Endothelial cell of umbilical vein (primary cell): ENCODE data around the gene PTPRK. TPM values are rescaled to one million over a fixed set of nuclear protein-coding genes. Genes with fewer than 3 reads are reported as not detected.

Source experiments
- BruUV-seq: library from RNA; stranded (reverse); fragments of 400-500 nt; replicated peaks from 2 replicates; lab custom pipeline; 2021; lab: Mats Ljungman, UMichigan
- CTCF ChIA-PET: fragments of 300-600, 350-600 bp; sonication (Branson Sonifier 250); formaldehyde crosslinking; loops from one replicate; lab custom pipeline; 2021; ENCODE audit warnings: antibody characterized with exemption, inconsistent platforms; lab: Charles Lee
- POLR2A ChIA-PET: fragments of 300-600, 350-600 bp; sonication (Branson Sonifier 250); formaldehyde crosslinking; loops from one replicate; lab custom pipeline; 2021; ENCODE audit warnings: antibody characterized with exemption, inconsistent platforms; lab: Charles Lee
- DNase-seq: peaks from one replicate; pipeline ENCODE4 v3.0.0-alpha.2; 2011; ENCODE audit warnings: low read depth, low spot score
- FAIRE-seq: peaks from 2 replicates; lab custom pipeline; 2011; peaks lifted over from hg19 to GRCh38; lab: Jason Lieb, UNC
- H2AFZ ChIP-seq: 2 replicates; pipeline ENCODE4 v1.6.0; 2012; ENCODE audit warnings: low read depth, low read length, control low read depth, inconsistent platforms
- H3K27ac ChIP-seq: 2 replicates; pipeline ENCODE4 v1.5.1; 2011; ENCODE audit warnings: low read depth, mild to moderate bottlenecking, control low read depth, low read length, moderate library complexity; ENCODE audit not compliant: insufficient read depth
- H3K27me3 ChIP-seq, 2 experiments: 2 replicates each; pipeline versions ENCODE4 v1.6.0 to v1.6.1; 2011; ENCODE audit warnings: low read length in 2 of 2, mixed read lengths in 1 of 2; ENCODE audit not compliant: control insufficient read depth in 2 of 2, insufficient read depth in 2 of 2
- H3K36me3 ChIP-seq, 2 experiments: 2 replicates in 1 of 2; 3 replicates in 1 of 2; pipeline ENCODE4 v1.5.1; 2011; ENCODE audit warnings: low read length in 2 of 2, mild to moderate bottlenecking in 1 of 2, moderate library complexity in 1 of 2; ENCODE audit not compliant: control insufficient read depth in 2 of 2, insufficient read depth in 2 of 2; ENCODE audit errors: extremely low read depth in 1 of 2
- H3K4me1 ChIP-seq: 3 replicates; pipeline ENCODE4 v1.5.1; 2011; ENCODE audit warnings: mild to moderate bottlenecking, low read length; ENCODE audit not compliant: control insufficient read depth, insufficient read depth; ENCODE audit errors: extremely low read depth
- H3K4me2 ChIP-seq: 2 replicates; pipeline ENCODE4 v1.6.1; 2011; ENCODE audit warnings: low read length, control low read depth, mixed read lengths; ENCODE audit not compliant: insufficient read depth
- H3K4me3 ChIP-seq, 3 experiments: fragments of 200-600 bp in 1 of 3; sonication (generic), shearing (Covaris generic) in 1 of 3; replicated peaks in 1 of 3; 2 replicates each; pipeline ENCODE4 v1.5.1; 2011 to 2016; ENCODE audit warnings: control low read depth in 3 of 3, low read length in 3 of 3, mild to moderate bottlenecking in 2 of 3, inconsistent platforms in 1 of 3, low read depth in 1 of 3, moderate library complexity in 1 of 3; ENCODE audit not compliant: insufficient read depth in 1 of 3
- H3K79me2 ChIP-seq: 2 replicates; pipeline ENCODE4 v1.6.0; 2012; ENCODE audit warnings: low read length, inconsistent platforms; ENCODE audit not compliant: control insufficient read depth, insufficient read depth
- H3K9ac ChIP-seq: replicated peaks from 2 replicates; pipeline ENCODE3; 2011; ENCODE audit warnings: low read length, control low read depth; ENCODE audit not compliant: insufficient read depth; ENCODE audit errors: extremely low read depth
- H3K9me1 ChIP-seq: replicated peaks from 3 replicates; pipeline ENCODE4 v1.6.0; 2011; ENCODE audit warnings: mild to moderate bottlenecking, low read length; ENCODE audit not compliant: control insufficient read depth, insufficient read depth; ENCODE audit errors: extremely low read depth
- H3K9me3 ChIP-seq: replicated peaks from 2 replicates; pipeline ENCODE4 v1.5.1; 2012; ENCODE audit warnings: low read length, inconsistent platforms; ENCODE audit not compliant: control insufficient read depth, insufficient read depth
- H4K20me1 ChIP-seq: replicated peaks from 2 replicates; pipeline ENCODE3; 2011; ENCODE audit warnings: mild to moderate bottlenecking, low read length; ENCODE audit not compliant: control insufficient read depth, insufficient read depth; ENCODE audit errors: extremely low read depth
- EZH2 ChIP-seq: IDR thresholded peaks from 2 replicates; pipeline ENCODE4 v1.6.1; 2012; ENCODE audit warnings: borderline replicate concordance, low read depth, mild to moderate bottlenecking, moderate library complexity, low read length, inconsistent platforms; ENCODE audit not compliant: severe bottlenecking
- FOS ChIP-seq: IDR thresholded peaks from 2 replicates; pipeline ENCODE4 v1.6.1; 2011; ENCODE audit warnings: mild to moderate bottlenecking, low read length, moderate library complexity, borderline replicate concordance; ENCODE audit not compliant: insufficient read depth
- GATA2 ChIP-seq: IDR thresholded peaks from 2 replicates; pipeline ENCODE4 v1.7.0; 2011; ENCODE audit warnings: low read depth, mild to moderate bottlenecking, moderate library complexity, mixed read lengths, low read length; ENCODE audit not compliant: insufficient read length, insufficient read depth
- JUN ChIP-seq: IDR thresholded peaks from 2 replicates; pipeline ENCODE4 v1.6.1; 2011; ENCODE audit warnings: borderline replicate concordance, low read depth; ENCODE audit not compliant: insufficient read length, insufficient read depth
- MYC ChIP-seq: IDR thresholded peaks from one replicate; pipeline ENCODE4 v1.6.1; 2011; ENCODE audit warnings: mild to moderate bottlenecking, low read depth, low read length
- POLR2A ChIP-seq: IDR thresholded peaks from 2 replicates; pipeline ENCODE4 v1.6.1; 2012; ENCODE audit warnings: low read depth, mild to moderate bottlenecking, control low read depth, low read length
- POLR2AphosphoS5 ChIP-seq: IDR thresholded peaks from 2 replicates; pipeline ENCODE4 v1.6.1; 2012; ENCODE audit warnings: low read depth, mild to moderate bottlenecking, control low read depth, low read length, moderate library complexity; ENCODE audit not compliant: insufficient read depth
- dilution Hi-C: fragments of 300-500 bp; cut with MboI; formaldehyde crosslinking; loops from one replicate; pipeline ENCODE4 v1.15.0; 2019; ENCODE audit warnings: low sequenced_read_pairs; ENCODE audit not compliant: extremely low pct_ligation_motif_present
- intact Hi-C: fragments of 100-400 bp; cut with micrococcal nuclease; formaldehyde crosslinking; loops from one replicate; pipeline ENCODE4 v1.10.0; 2022
- polyA plus RNA-seq, 4 experiments: library from polyadenylated mRNA; depleted of rRNA in 3 of 4; stranded (reverse) in 3 of 4; unstranded in 1 of 4; fragments of >200 nt; gene quantifications; 2 replicates each; pipeline versions ENCODE4 v1.2.1 to v1.2.3, GENCODE V29; 2011 to 2012; ENCODE audit warnings: missing spikeins in 1 of 4
- total RNA-seq: library from RNA; stranded (reverse); gene quantifications from 2 replicates; pipeline ENCODE4 v1.2.3, GENCODE V29; 2021
- TF ChIP-seq, protein P1 (sequence below): IDR thresholded peaks from 2 replicates; pipeline ENCODE4 v1.6.1; 2011; ENCODE audit not compliant: insufficient read depth, insufficient read length
- TF ChIP-seq, protein P2 (sequence below), 2 donors: IDR thresholded peaks; 1 replicate in 1 of 2; 2 replicates in 1 of 2; pipeline ENCODE4 v1.5.1; 2011; ENCODE audit warnings: low read length in 2 of 2, mild to moderate bottlenecking in 2 of 2, moderate library complexity in 2 of 2, control low read depth in 1 of 2, inconsistent platforms in 1 of 2, low read depth in 1 of 2; ENCODE audit not compliant: insufficient read depth in 1 of 2; ENCODE audit errors: extremely low read depth in 1 of 2

The PTPRK gene
- total and polyA plus RNA-seq, 2 donors (not counting 3 experiments of a cell fraction or from before 2014, with no cell fraction given) = 15.2 to 74.0 TPM

DNA sequence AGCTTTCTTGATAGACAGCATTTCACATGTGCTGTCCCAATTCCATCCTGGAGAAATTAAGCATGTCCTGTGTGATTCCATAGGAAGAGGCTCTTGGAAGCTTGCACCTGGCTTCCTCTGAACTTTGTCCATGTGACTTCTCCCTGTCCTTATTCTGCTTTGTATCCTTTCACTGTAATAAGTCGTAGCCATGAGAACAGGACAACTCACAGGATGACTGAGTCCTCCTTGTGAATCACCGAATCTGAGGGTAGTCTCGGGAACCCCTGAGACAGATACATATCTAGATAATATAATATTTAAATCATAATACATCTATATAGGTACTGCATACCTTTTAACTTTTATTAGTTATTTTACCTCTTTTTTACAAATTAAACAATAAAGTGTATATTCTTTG, 462.9 kb downstream of the PTPRK start:
- H3K27ac ChIP-seq = no peak overlapping the region
- H2AFZ ChIP-seq = no peak overlapping the region
- ChIA-PET CTCF (no interaction called here), POLR2A (no interaction called here)
- no peaks in the 10 kb centered on the region for H3K9me3 ChIP-seq
- dilution Hi-C loops = no loop called here
- H3K4me3 ChIP-seq = no peak overlapping the region
- H3K9ac ChIP-seq = no peak overlapping the region
- H3K4me1 ChIP-seq = no peaks in the 10 kb centered on the region
- no peaks in the 10 kb centered on the region for H4K20me1 ChIP-seq
- FAIRE-seq = no peak
- H3K36me3 ChIP-seq = no peaks in the 10 kb centered on the region
- no peak overlapping the region for H3K4me2 ChIP-seq
- no peaks in the 10 kb centered on the region for H3K9me1 ChIP-seq
- TF ChIP-seq POLR2A = no peak
- no peak for TF ChIP-seq POLR2AphosphoS5
- TF ChIP-seq MYC = no peak
- TF ChIP-seq JUN = no peak
- TF ChIP-seq, protein P1, sequence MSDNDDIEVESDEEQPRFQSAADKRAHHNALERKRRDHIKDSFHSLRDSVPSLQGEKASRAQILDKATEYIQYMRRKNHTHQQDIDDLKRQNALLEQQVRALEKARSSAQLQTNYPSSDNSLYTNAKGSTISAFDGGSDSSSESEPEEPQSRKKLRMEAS = no peak
- no peak for TF ChIP-seq GATA2
- TF ChIP-seq FOS = no peak
- no peak for TF ChIP-seq EZH2
- TF ChIP-seq, protein P2, sequence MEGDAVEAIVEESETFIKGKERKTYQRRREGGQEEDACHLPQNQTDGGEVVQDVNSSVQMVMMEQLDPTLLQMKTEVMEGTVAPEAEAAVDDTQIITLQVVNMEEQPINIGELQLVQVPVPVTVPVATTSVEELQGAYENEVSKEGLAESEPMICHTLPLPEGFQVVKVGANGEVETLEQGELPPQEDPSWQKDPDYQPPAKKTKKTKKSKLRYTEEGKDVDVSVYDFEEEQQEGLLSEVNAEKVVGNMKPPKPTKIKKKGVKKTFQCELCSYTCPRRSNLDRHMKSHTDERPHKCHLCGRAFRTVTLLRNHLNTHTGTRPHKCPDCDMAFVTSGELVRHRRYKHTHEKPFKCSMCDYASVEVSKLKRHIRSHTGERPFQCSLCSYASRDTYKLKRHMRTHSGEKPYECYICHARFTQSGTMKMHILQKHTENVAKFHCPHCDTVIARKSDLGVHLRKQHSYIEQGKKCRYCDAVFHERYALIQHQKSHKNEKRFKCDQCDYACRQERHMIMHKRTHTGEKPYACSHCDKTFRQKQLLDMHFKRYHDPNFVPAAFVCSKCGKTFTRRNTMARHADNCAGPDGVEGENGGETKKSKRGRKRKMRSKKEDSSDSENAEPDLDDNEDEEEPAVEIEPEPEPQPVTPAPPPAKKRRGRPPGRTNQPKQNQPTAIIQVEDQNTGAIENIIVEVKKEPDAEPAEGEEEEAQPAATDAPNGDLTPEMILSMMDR (IDR thresholded peaks at IDR 0.05; ENCODE audit: extremely low read depth in 1 of 2, insufficient read depth in 1 of 2, low read depth in 1 of 2, low read length in 2 of 2) = no peak
- no peak for DNase-seq
- intact Hi-C loops = no loop called here
- no peaks in the 10 kb centered on the region for H3K79me2 ChIP-seq
- no TSS peak for BruUV-seq
- no peaks in the 10 kb centered on the region for H3K27me3 ChIP-seq
